AG04450 (cell line): ENCODE data around the gene GPR155. TPM values are rescaled to one million over a fixed set of nuclear protein-coding genes. Genes with fewer than 3 reads are reported as not detected.
"Not testable (repeated sequence)": the region's sequence is repeated elsewhere in the genome, so short reads cannot be mapped to it uniquely, and the experiment has no call there.

Experiments
- CTCF ChIA-PET: fragments of 300-600, 350-600 bp; formaldehyde crosslinking; extraction: SDS; loops from one replicate; lab custom pipeline; 2022; ENCODE audit warnings: antibody characterized with exemption, inconsistent platforms; lab: Charles Lee
- POLR2A ChIA-PET: fragments of 350-600 bp; formaldehyde crosslinking; extraction: SDS; loops from one replicate; lab custom pipeline; 2021; ENCODE audit warnings: antibody characterized with exemption, inconsistent platforms; lab: Yijun Ruan, JAX
- DNase-seq: peaks from one replicate; pipeline ENCODE4 v3.0.0-alpha.2; 2011; ENCODE audit warnings: low read depth, low spot score
- H3K27ac ChIP-seq: one replicate; pipeline ENCODE4 v1.5.1; 2012; ENCODE audit warnings: low read depth, low read length, control low read depth
- H3K27me3 ChIP-seq: one replicate; pipeline ENCODE4 v1.6.0; 2012; ENCODE audit warnings: low read length; ENCODE audit not compliant: control insufficient read depth, insufficient read depth
- H3K4me3 ChIP-seq: 2 replicates; pipeline ENCODE4 v1.5.1; 2011; ENCODE audit warnings: mild to moderate bottlenecking, low read depth, low read length, control low read depth
- H3K9me3 ChIP-seq: 2 replicates; pipeline ENCODE4 v1.5.1; 2012; ENCODE audit warnings: low read length; ENCODE audit not compliant: control insufficient read depth, insufficient read depth
- CTCF ChIP-seq: IDR thresholded peaks from 2 replicates; pipeline ENCODE4 v1.5.1; 2011; ENCODE audit warnings: low read depth, low read length, control low read depth, inconsistent platforms
- polyA plus RNA-seq: library from polyadenylated mRNA; depleted of rRNA; stranded (reverse); fragments of >200 nt; gene quantifications from 2 replicates; pipeline ENCODE4 v1.2.3, GENCODE V29; 2011

The GPR155 gene
- polyA plus RNA-seq, 1 experiment, result 5.4 TPM

- CTCF ChIA-PET, result interaction anchor here (0.9 to 7.5 kb wide), 5 partner anchors 9 to 60 kb away, joined by 3 to 64 read pairs (median 7); no protein-coding TSS in a partner anchor
- POLR2A ChIA-PET, result no interaction called here
- DNase-seq, result peak; percentile 96
- no peak for TF ChIP-seq CTCF
- Histone ChIP-seq H3K27ac (no peak overlapping the region), H3K9me3 (no peaks in the 10 kb centered on the region), H3K27me3 (peaks cover 4% of the 10 kb centered on the region), H3K4me3 (peak overlapping the region; percentile 90)
Measured at GRCh38 chr2:174487108-174487819, 435 bp upstream of the GPR155 start.

GRCh38 chr2:174485788-174486562 is 854 bp downstream of the GPR155 start:
- peak overlapping the region; percentile 68 for H3K27ac ChIP-seq
- peak; percentile 41 for DNase-seq
- ChIA-PET POLR2A (interaction anchor here (0.6 kb wide), 1 partner anchor 202 kb away, joined by 3 read pairs; no protein-coding TSS in a partner anchor), CTCF (interaction anchor here (0.8 to 7.5 kb wide), 6 partner anchors 10 to 203 kb away, joined by 3 to 64 read pairs (median 4); no protein-coding TSS in a partner anchor)
- no peak for TF ChIP-seq CTCF
- peak overlapping the region; percentile 90 for H3K4me3 ChIP-seq
- no peaks in the 10 kb centered on the region for H3K9me3 ChIP-seq
- peaks cover 4% of the 10 kb centered on the region for H3K27me3 ChIP-seq

GRCh38 chr2:174485045-174485444 is 1.8 kb downstream of the GPR155 start:
- not testable (repeated sequence) for H3K27ac ChIP-seq
- CTCF ChIA-PET, result interaction anchor here (0.6 to 7.5 kb wide), 4 partner anchors 23 to 203 kb away, joined by 3 to 64 read pairs (median 6); no protein-coding TSS in a partner anchor
- POLR2A ChIA-PET, result interaction anchor here (0.6 kb wide), 1 partner anchor 203 kb away, joined by 3 read pairs; no protein-coding TSS in a partner anchor

DNA sequence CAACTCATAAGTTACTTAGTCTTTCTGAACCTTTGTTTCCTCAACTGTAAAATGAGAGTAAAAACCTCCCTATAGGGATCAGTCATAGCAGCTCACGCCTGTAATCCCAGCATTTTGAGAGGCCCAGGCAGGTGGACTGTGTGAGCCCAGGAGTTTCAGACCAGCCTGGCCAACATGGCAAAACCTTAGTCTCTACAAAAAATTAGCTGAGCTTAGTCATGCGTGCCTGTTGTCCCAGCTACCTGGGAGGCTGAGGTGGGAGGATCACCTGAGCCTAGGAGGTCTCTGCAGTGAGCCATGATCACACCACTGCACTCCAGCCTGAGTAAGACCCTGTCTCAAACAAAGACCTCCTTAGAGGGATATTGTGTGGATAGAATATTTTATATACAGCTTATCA is 2.3 kb downstream of the GPR155 start:
- H3K27me3 ChIP-seq, result no peaks in the 10 kb centered on the region
- ChIA-PET CTCF (interaction anchor here (0.6 to 7.5 kb wide), 4 partner anchors 22 to 118 kb away, joined by 3 to 64 read pairs (median 6); no protein-coding TSS in a partner anchor), POLR2A (no interaction called here)
- H3K27ac ChIP-seq, result no peak overlapping the region
- no peak for TF ChIP-seq CTCF
- no peak for DNase-seq
- H3K9me3 ChIP-seq, result no peaks in the 10 kb centered on the region
- no peak overlapping the region for H3K4me3 ChIP-seq

More at GRCh38 chr2:174485045-174485444, 1.8 kb downstream of the GPR155 start:
- not testable (repeated sequence) for H3K4me3 ChIP-seq, H3K9me3 ChIP-seq, H3K27me3 ChIP-seq, DNase-seq

- Histone ChIP-seq H3K4me3 (no peak overlapping the region), H3K27me3 (no peaks in the 10 kb centered on the region), H3K9me3 (no peaks in the 10 kb centered on the region), H3K27ac (no peak overlapping the region)
- TF ChIP-seq CTCF, result no peak
- POLR2A ChIA-PET, result no interaction called here
- no peak for DNase-seq
- CTCF ChIA-PET, result interaction anchor here (3.5 to 7.5 kb wide), 2 partner anchors 21 to 205 kb away, joined by 9 to 64 read pairs; no protein-coding TSS in a partner anchor
Measured at GRCh38 chr2:174482854-174483253, 4.0 kb downstream of the GPR155 start.
